HT1080 (cell line): Measurements from ENCODE around the gene FSIP1. TPM values are rescaled to one million over a fixed set of nuclear protein-coding genes. Genes with fewer than 3 reads are reported as not detected.

ENCODE experiments used
- DNase-seq: peaks from one replicate; pipeline ENCODE4 v3.0.0-alpha.2; 2015; ENCODE audit warnings: low read depth
- total RNA-seq: library from RNA; depleted of rRNA; stranded (reverse); fragments of >200 nt; shearing (Covaris generic); gene quantifications from 2 replicates; pipeline ENCODE4 v1.2.3, GENCODE V29; 2014; rRNA removed

The FSIP1 gene
- total RNA-seq, 1 experiment from 2014 or later: 0.93 TPM

DNA sequence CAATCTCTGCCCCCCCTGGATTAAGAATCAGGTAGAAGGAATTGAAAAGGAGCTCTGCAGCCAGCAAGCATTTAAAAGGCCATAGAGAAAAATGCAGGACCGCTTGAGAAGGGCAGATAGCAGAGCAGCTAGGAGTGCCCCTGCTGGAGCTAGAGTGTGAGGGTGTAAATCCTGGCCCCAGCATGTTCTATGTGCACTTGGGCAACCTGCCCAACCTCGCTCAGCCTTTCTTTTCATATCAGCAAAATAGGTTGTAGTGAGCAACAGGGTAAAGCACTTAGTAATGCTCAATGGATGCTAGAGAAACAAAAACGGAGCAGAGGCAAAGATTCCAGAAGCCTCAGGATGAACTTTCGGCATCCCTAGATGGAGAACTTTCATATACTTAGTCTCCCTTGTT is 226.8 kb downstream of the FSIP1 start:
- DNase-seq: no peak

GRCh38 chr15:39554746-39555387 is 227.8 kb downstream of the FSIP1 start:
- DNase-seq: no peak

DNA sequence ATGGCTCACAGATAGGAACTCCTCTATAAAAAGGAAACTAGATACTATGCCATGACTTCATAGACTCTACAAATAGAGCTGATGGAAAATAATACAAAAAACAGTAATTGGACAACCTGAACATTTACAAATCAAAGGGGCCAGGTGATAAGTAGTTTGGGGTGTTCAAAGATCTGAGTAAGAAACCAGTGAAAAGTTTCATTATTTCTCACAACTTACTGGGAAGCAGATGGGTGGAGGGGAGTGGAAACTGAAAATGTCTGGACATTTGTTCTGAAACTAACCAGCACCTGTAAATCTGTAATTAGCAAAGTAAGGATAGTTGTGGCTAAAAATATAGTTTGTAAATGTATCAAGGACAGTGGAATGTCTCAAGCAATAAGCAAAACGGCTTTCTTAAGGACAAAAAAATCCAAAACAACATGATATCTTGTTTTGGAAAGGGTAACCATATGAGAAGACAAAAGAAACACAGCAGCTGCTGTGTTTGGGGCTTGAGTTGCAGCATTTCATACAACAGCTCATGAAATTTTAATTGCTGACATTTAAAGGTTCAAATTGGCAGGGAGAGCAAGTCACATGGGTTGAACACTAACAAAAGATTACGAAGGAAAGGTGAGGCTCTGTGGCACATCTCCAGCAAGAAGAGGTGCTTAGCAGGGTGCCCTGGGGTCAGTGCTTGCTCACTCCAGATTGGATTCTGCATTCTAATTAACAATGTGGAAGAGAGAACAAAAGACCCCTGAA is 228.5 kb downstream of the FSIP1 start:
- no peak for DNase-seq

DNA sequence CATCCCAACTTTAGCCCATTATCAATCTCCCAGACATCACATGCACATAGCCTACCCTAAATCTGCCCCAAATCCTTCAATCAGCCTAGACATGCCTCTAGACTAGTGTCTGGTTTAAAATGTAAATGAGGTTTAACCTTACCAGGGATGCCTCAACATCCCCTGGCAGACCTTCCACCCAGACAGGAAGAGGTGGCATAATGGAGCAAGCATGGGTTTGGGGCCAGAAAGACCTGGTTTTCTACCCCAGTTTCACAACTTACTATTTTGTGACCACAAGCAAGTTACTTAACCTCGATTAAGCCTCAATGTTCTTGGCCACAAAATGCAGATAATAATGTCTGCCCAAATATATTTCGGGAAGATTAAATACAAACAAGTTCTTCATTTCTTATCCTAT is 230.1 kb downstream of the FSIP1 start:
- DNase-seq: no peak

DNA sequence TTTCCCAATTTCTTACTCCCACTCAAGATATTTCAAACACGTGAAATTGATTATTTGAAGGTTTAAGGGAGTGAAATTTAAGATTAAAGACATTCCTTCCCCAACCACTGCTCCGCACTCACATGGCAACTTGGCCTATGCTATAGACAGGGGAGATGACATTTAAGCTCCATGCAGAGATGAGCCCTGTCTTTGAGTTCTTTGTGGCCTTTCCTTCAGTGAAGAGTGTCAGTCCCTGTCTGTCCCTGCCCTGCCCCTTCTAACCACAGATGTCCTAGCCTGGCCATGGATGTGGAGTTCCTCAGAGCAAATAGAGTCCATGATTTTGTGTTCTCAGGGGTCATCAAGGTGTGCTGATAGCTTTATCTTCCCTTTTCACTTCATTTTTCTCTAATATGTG is 231.2 kb downstream of the FSIP1 start:
- no peak for DNase-seq

Other genes with a start within 250 kb of the FSIP1 start
- gene THBS1, start 201.8 kb downstream of the FSIP1 start, total RNA-seq: 188 and 262 TPM in 2 replicates
- 50.0 and 58.1 TPM in 2 replicates for gene GPR176, start 137.4 kb upstream of the FSIP1 start, total RNA-seq
- gene EIF2AK4, start 151.3 kb upstream of the FSIP1 start, total RNA-seq: 57.7 and 65.6 TPM in 2 replicates